A673 (cell line): ENCODE results near the gene MUC12. TPM values are rescaled to one million over a fixed set of nuclear protein-coding genes. Genes with fewer than 3 reads are reported as not detected.
"Not testable (repeated sequence)": the region's sequence is repeated elsewhere in the genome, so short reads cannot be mapped to it uniquely, and the experiment has no call there.

Experiments used
- BruUV-seq: library from RNA; stranded (reverse); fragments of 400-500 nt; replicated peaks from 2 replicates; lab custom pipeline; 2021; lab: Mats Ljungman, UMichigan
- CTCF ChIA-PET: fragments of 300-600 bp; sonication (Branson Sonifier 250); formaldehyde crosslinking; loops from one replicate; lab custom pipeline; 2022; ENCODE audit warnings: antibody characterized with exemption; lab: Charles Lee
- POLR2A ChIA-PET: fragments of 300-600 bp; sonication (Branson Sonifier 250); formaldehyde crosslinking; loops from one replicate; lab custom pipeline; 2022; ENCODE audit warnings: antibody characterized with exemption; ENCODE audit not compliant: low non-redundant PET; lab: Charles Lee
- DNase-seq: peaks from one replicate; pipeline ENCODE4 v3.0.0-alpha.2; 2015; ENCODE audit warnings: low spot score
- H3K27ac ChIP-seq: fragments of 200-600 bp; sonication (generic); 2 replicates; pipeline ENCODE4 v1.5.1; 2016; ENCODE audit warnings: mixed run types, low read depth, mild to moderate bottlenecking, mixed read lengths, antibody characterized with exemption, low read length; ENCODE audit not compliant: poor library complexity, severe bottlenecking
- H3K27me3 ChIP-seq: fragments of 200-600 bp; sonication (generic); replicated peaks from 2 replicates; pipeline ENCODE4 v1.6.1; 2017; ENCODE audit warnings: mixed run types, low read depth, mild to moderate bottlenecking, mixed read lengths, antibody characterized with exemption, low read length; ENCODE audit not compliant: insufficient read depth, poor library complexity
- H3K36me3 ChIP-seq: fragments of 200-600 bp; sonication (generic); 2 replicates; pipeline ENCODE4 v1.6.1; 2016; ENCODE audit warnings: mixed run types, mild to moderate bottlenecking, mixed read lengths, antibody characterized with exemption, low read length; ENCODE audit not compliant: insufficient read depth, poor library complexity, severe bottlenecking
- H3K4me1 ChIP-seq: fragments of 200-600 bp; sonication (generic); 2 replicates; pipeline ENCODE4 v1.6.1; 2017; ENCODE audit warnings: mixed run types, mild to moderate bottlenecking, mixed read lengths, antibody characterized with exemption, low read length; ENCODE audit not compliant: insufficient read depth, poor library complexity, severe bottlenecking
- H3K4me3 ChIP-seq: fragments of 200-600 bp; sonication (generic); 2 replicates; pipeline ENCODE4 v1.5.1; 2016; ENCODE audit warnings: low read depth, mixed run types, mild to moderate bottlenecking, mixed read lengths, low read length; ENCODE audit not compliant: poor library complexity, severe bottlenecking
- H3K9me3 ChIP-seq: fragments of 200-600 bp; sonication (generic); 2 replicates; pipeline ENCODE4 v1.6.1; 2016; ENCODE audit warnings: mixed run types, low read depth, mild to moderate bottlenecking, mixed read lengths, antibody characterized with exemption, low read length; ENCODE audit not compliant: poor library complexity, severe bottlenecking
- CTCF ChIP-seq: fragments of 300-800, 200-600 bp; sonication (generic); conservative IDR thresholded peaks from 2 replicates; pipeline ENCODE4 v1.5.1; 2017; ENCODE audit warnings: low read depth, mild to moderate bottlenecking, antibody characterized with exemption, low read length, moderate library complexity, mixed read lengths
- EZH2 ChIP-seq: fragments of 200-600 bp; sonication (generic); IDR thresholded peaks from 2 replicates; pipeline ENCODE4 v1.6.1; 2017; ENCODE audit warnings: borderline replicate concordance, low read depth, mild to moderate bottlenecking, mixed read lengths, antibody characterized with exemption, low read length; ENCODE audit not compliant: poor library complexity, severe bottlenecking
- intact Hi-C: fragments of 100-400 bp; cut with micrococcal nuclease; formaldehyde crosslinking; loops from one replicate; pipeline ENCODE4 v1.10.0; 2022; ENCODE audit not compliant: unreplicated experiment
- total RNA-seq: library from RNA; stranded (reverse); gene quantifications from 2 replicates; pipeline ENCODE4 v1.2.3, GENCODE V29; 2021

The MUC12 gene
- total RNA-seq, 1 experiment from 2014 or later = 0.67 TPM

- H3K27ac ChIP-seq, H3K4me1 ChIP-seq, CTCF ChIA-PET, POLR2A ChIA-PET, H3K36me3 ChIP-seq, intact Hi-C loops, DNase-seq, H3K4me3 ChIP-seq, H3K27me3 ChIP-seq, BruUV-seq, H3K9me3 ChIP-seq: not testable (repeated sequence)
Observed at GRCh38 chr7:101007361-101007760, 38.0 kb downstream of the MUC12 start.

GRCh38 chr7:101009629-101010028 is 40.3 kb downstream of the MUC12 start:
- intact Hi-C loops = no loop called here
- Histone ChIP-seq H3K4me1 (no peaks in the 10 kb centered on the region), H3K9me3 (no peaks in the 10 kb centered on the region), H3K27me3 (no peaks in the 10 kb centered on the region), H3K4me3 (no peak overlapping the region), H3K27ac (no peak overlapping the region), H3K36me3 (no peaks in the 10 kb centered on the region)
- CTCF ChIA-PET = no interaction called here
- no peak for DNase-seq
- POLR2A ChIA-PET = no interaction called here
- TF ChIP-seq CTCF (no peak), EZH2 (no peak)
- BruUV-seq = no TSS peak

- no peak for DNase-seq
- Histone ChIP-seq H3K9me3 (no peaks in the 10 kb centered on the region), H3K36me3 (no peaks in the 10 kb centered on the region), H3K27ac (no peak overlapping the region), H3K4me3 (no peak overlapping the region), H3K4me1 (peaks cover 5% of the 10 kb centered on the region), H3K27me3 (no peaks in the 10 kb centered on the region)
- CTCF ChIA-PET = no interaction called here
- POLR2A ChIA-PET = no interaction called here
- no TSS peak for BruUV-seq
- no peak for TF ChIP-seq CTCF
- no peak for TF ChIP-seq EZH2
- intact Hi-C loops = no loop called here
Observed at GRCh38 chr7:101012931-101013330, 43.6 kb downstream of the MUC12 start.

GRCh38 chr7:101015626-101016025 is 46.3 kb downstream of the MUC12 start:
- no TSS peak for BruUV-seq

More at GRCh38 chr7:101015626-101016025, 46.3 kb downstream of the MUC12 start:
- no peak for DNase-seq
- no peaks in the 10 kb centered on the region for H3K27me3 ChIP-seq
- H3K9me3 ChIP-seq = no peaks in the 10 kb centered on the region
- CTCF ChIA-PET = no interaction called here
- TF ChIP-seq CTCF (no peak), EZH2 (no peak)
- POLR2A ChIA-PET = interaction anchor here (0.6 kb wide), 1 partner anchor 84 kb away, joined by 5 read pairs; no protein-coding TSS in a partner anchor
- no peak overlapping the region for H3K27ac ChIP-seq
- intact Hi-C loops = no loop called here
- H3K4me1 ChIP-seq = peaks cover 11% of the 10 kb centered on the region
- H3K4me3 ChIP-seq = no peak overlapping the region
- H3K36me3 ChIP-seq = no peaks in the 10 kb centered on the region
